Measurements from ENCODE around the gene MAP2K4.
A peak's percentile ranks its signal among the peaks of the same experiment; 100 is the strongest.
"Not testable (repeated sequence)": the region's sequence is repeated elsewhere in the genome, so short reads cannot be mapped to it uniquely, and the experiment has no call there.

The MAP2K4 gene

GRCh38 chr17:12020642-12021622, at the start of gene MAP2K4:
MAP2K4 (plus strand) TSS chr17:12020877; CDS start chr17:12020887, 10 bp downstream.
- TF ChIP-seq CTCF (IDR thresholded peaks at IDR 0.05; ENCODE audit: borderline replicate concordance, insufficient read depth, low read depth, low read length), result no peak
- H3K4me3 ChIP-seq (ENCODE audit: low read depth, low read length), result peak within 1 kb of the TSS; percentile 85

- H3K4me3 ChIP-seq (ENCODE audit: low read depth, low read length), result not testable (repeated sequence)
These were observed 47.9 kb upstream of the MAP2K4 start for GRCh38 chr17:11972741-11973140.

- TF ChIP-seq CTCF (IDR thresholded peaks at IDR 0.05; ENCODE audit: borderline replicate concordance, insufficient read depth, low read depth, low read length), result no peak
- no peak overlapping the region for H3K4me3 ChIP-seq (ENCODE audit: low read depth, low read length)
These were observed 40.9 kb upstream of the MAP2K4 start for GRCh38 chr17:11979795-11980194.

- TF ChIP-seq CTCF (IDR thresholded peaks at IDR 0.05; ENCODE audit: borderline replicate concordance, insufficient read depth, low read depth, low read length), result no peak
- H3K4me3 ChIP-seq (ENCODE audit: low read depth, low read length), result no peak overlapping the region
These were observed 39.9 kb upstream of the MAP2K4 start for GRCh38 chr17:11980813-11981212.

GRCh38 chr17:11981862-11982261, 38.8 kb upstream of the MAP2K4 start:
- no peak overlapping the region for H3K4me3 ChIP-seq (ENCODE audit: low read depth, low read length)
- no peak for TF ChIP-seq CTCF (IDR thresholded peaks at IDR 0.05; ENCODE audit: borderline replicate concordance, insufficient read depth, low read depth, low read length)

GRCh38 chr17:11986179-11986941, 34.3 kb upstream of the MAP2K4 start:
- no peak for TF ChIP-seq CTCF (IDR thresholded peaks at IDR 0.05; ENCODE audit: borderline replicate concordance, insufficient read depth, low read depth, low read length)
- no peak overlapping the region for H3K4me3 ChIP-seq (ENCODE audit: low read depth, low read length)

- TF ChIP-seq CTCF (IDR thresholded peaks at IDR 0.05; ENCODE audit: borderline replicate concordance, insufficient read depth, low read depth, low read length), result peak; percentile 17; the same call in 1 of the 2 replicates
- no peak overlapping the region for H3K4me3 ChIP-seq (ENCODE audit: low read depth, low read length)
These were observed 33.7 kb upstream of the MAP2K4 start for GRCh38 chr17:11986942-11987329.

Measured in GM12875 (cell line).